Common myeloid progenitor, CD34-positive (primary cell): ENCODE measurements around the gene EME2.
"Not testable (repeated sequence)": the region's sequence is repeated elsewhere in the genome, so short reads cannot be mapped to it uniquely, and the experiment has no call there.

Experiments
- CTCF ChIA-PET: fragments of 350-600 bp; sonication (Branson Sonifier 250); formaldehyde crosslinking; loops from one replicate; lab custom pipeline; 2021; ENCODE audit warnings: antibody characterized with exemption; lab: Charles Lee
- POLR2A ChIA-PET: fragments of 350-600 bp; sonication (Branson Sonifier 250); formaldehyde crosslinking; loops from one replicate; lab custom pipeline; 2021; ENCODE audit warnings: antibody characterized with exemption; lab: Charles Lee
- DNase-seq, 3 donors: peaks; one replicate each; pipeline versions ENCODE4 v3.0.0 to v3.0.0-alpha.2; 2013
- H3K27ac ChIP-seq, 2 experiments: 1 replicate in 1 of 2; 2 replicates in 1 of 2; pipeline ENCODE4 v1.7.0; 2013; ENCODE audit warnings: inconsistent platforms in 2 of 2, low read length in 2 of 2, mild to moderate bottlenecking in 2 of 2, low read depth in 1 of 2, moderate library complexity in 1 of 2; ENCODE audit not compliant: severe bottlenecking in 2 of 2, insufficient read depth in 1 of 2, poor library complexity in 1 of 2
- H3K27me3 ChIP-seq, 5 experiments: replicated peaks in 2 of 5; 1 replicate in 3 of 5; 2 replicates in 2 of 5; pipeline versions ENCODE4 v1.6.1 to v1.7.0; 2013; ENCODE audit warnings: low read length in 4 of 5, mild to moderate bottlenecking in 2 of 5, moderate library complexity in 2 of 5, inconsistent platforms in 1 of 5; ENCODE audit not compliant: insufficient read depth in 5 of 5, control insufficient read depth in 4 of 5
- H3K36me3 ChIP-seq, 4 experiments: 1 replicate in 2 of 4; 2 replicates in 2 of 4; pipeline versions ENCODE4 v1.6.1 to v1.7.0; 2013; ENCODE audit warnings: low read length in 3 of 4, control low read depth in 1 of 4, mild to moderate bottlenecking in 1 of 4; ENCODE audit not compliant: control insufficient read depth in 4 of 4, insufficient read depth in 4 of 4
- H3K4me1 ChIP-seq, 4 experiments: 1 replicate in 3 of 4; 2 replicates in 1 of 4; pipeline versions ENCODE4 v1.6.1 to v1.7.1; 2013; ENCODE audit warnings: low read length in 3 of 4, mild to moderate bottlenecking in 3 of 4, control low read depth in 1 of 4, inconsistent platforms in 1 of 4, moderate library complexity in 1 of 4; ENCODE audit not compliant: control insufficient read depth in 4 of 4, insufficient read depth in 4 of 4; ENCODE audit errors: control extremely low read depth in 1 of 4
- H3K4me3 ChIP-seq, 7 experiments: 1 replicate in 4 of 7; 2 replicates in 3 of 7; pipeline versions ENCODE4 v1.5.1 to v1.7.0; 2013; ENCODE audit warnings: mild to moderate bottlenecking in 7 of 7, low read length in 6 of 7, moderate library complexity in 6 of 7, inconsistent platforms in 2 of 7, low read depth in 2 of 7, control low read depth in 1 of 7; ENCODE audit not compliant: insufficient read depth in 4 of 7, control insufficient read depth in 1 of 7; ENCODE audit errors: extremely low read depth in 1 of 7
- H3K9me3 ChIP-seq, 5 experiments: 1 replicate in 4 of 5; 2 replicates in 1 of 5; pipeline versions ENCODE4 v1.6.1 to v1.7.1; 2013; ENCODE audit warnings: low read length in 4 of 5, mild to moderate bottlenecking in 2 of 5, inconsistent platforms in 1 of 5, low read depth in 1 of 5, moderate library complexity in 1 of 5; ENCODE audit not compliant: control insufficient read depth in 4 of 5, insufficient read depth in 2 of 5; ENCODE audit errors: control extremely low read depth in 1 of 5
- WGBS: methylation state at CpG from one replicate; pipeline ENCODE4 v1.1.5; 2013; ENCODE audit not compliant: insufficient coverage; 5-methylcytosine and 5-hydroxymethylcytosine counted together

EME2 gene

GRCh38 chr16:1729445-1729844, 43.2 kb upstream of the EME2 start:
- POLR2A ChIA-PET: no interaction called here
- CTCF ChIA-PET: no interaction called here
- peaks cover 11 to 83% (median 60%) of the 10 kb centered on the region in 4 experiments for H3K36me3 ChIP-seq

GRCh38 chr16:1731073-1731472, 41.5 kb upstream of the EME2 start:
- ChIA-PET CTCF (no interaction called here), POLR2A (no interaction called here)
- WGBS: 96% methylated on average over 5 of the region's 7 CpGs
- no peaks in the 10 kb centered on the region for H3K4me1 ChIP-seq
- H3K9me3 ChIP-seq: peaks cover 0 to 18% (median 0%) of the 10 kb centered on the region in 5 experiments
- peaks cover 9 to 87% (median 62%) of the 10 kb centered on the region in 4 experiments for H3K36me3 ChIP-seq
- H3K4me3 ChIP-seq: no peak overlapping the region
- no peak for DNase-seq
- no peaks in the 10 kb centered on the region for H3K27me3 ChIP-seq
- peak overlapping the region in 1 of 2 experiments; percentile 28 for H3K27ac ChIP-seq

More at GRCh38 chr16:1729445-1729844, 43.2 kb upstream of the EME2 start:
- 91% methylated on average over 27 of the region's 35 CpGs for WGBS
- Histone ChIP-seq H3K27ac (no peak overlapping the region), H3K4me3 (no peak overlapping the region), H3K27me3 (no peaks in the 10 kb centered on the region), H3K9me3 (peaks cover 0 to 4% (median 0%) of the 10 kb centered on the region in 5 experiments), H3K4me1 (no peaks in the 10 kb centered on the region)
- no peak for DNase-seq

- WGBS: 86% methylated on average over 6 of the region's 7 CpGs
- no peak for DNase-seq
- Histone ChIP-seq H3K9me3 (peaks cover 0 to 18% (median 0%) of the 10 kb centered on the region in 5 experiments), H3K27ac (no peak overlapping the region), H3K4me3 (no peak overlapping the region), H3K27me3 (no peaks in the 10 kb centered on the region), H3K36me3 (peaks cover 5 to 83% (median 59%) of the 10 kb centered on the region in 4 experiments), H3K4me1 (no peaks in the 10 kb centered on the region)
- POLR2A ChIA-PET: no interaction called here
- CTCF ChIA-PET: interaction anchor here (1.6 kb wide), 1 partner anchor 8 kb away, joined by 7 read pairs; no protein-coding TSS in a partner anchor
These were observed 41.0 kb upstream of the EME2 start for GRCh38 chr16:1731603-1732002.

- 95% methylated on average over 8 of the region's 14 CpGs for WGBS
- ChIA-PET POLR2A (no interaction called here), CTCF (interaction anchor here (0.6 to 1.6 kb wide), 2 partner anchors 8 to 479 kb away, joined by 3 to 7 read pairs; no protein-coding TSS in a partner anchor)
- Histone ChIP-seq H3K27ac (no peak overlapping the region), H3K36me3 (peaks cover 3 to 78% (median 55%) of the 10 kb centered on the region in 4 experiments), H3K27me3 (no peaks in the 10 kb centered on the region), H3K4me3 (no peak overlapping the region), H3K9me3 (peaks cover 0 to 22% (median 0%) of the 10 kb centered on the region in 5 experiments), H3K4me1 (no peaks in the 10 kb centered on the region)
- DNase-seq: no peak
These were observed 40.5 kb upstream of the EME2 start for GRCh38 chr16:1732071-1732470.

GRCh38 chr16:1732551-1732987, 40.0 kb upstream of the EME2 start:
- 96% methylated on average over 21 of the region's 21 CpGs for WGBS
- POLR2A ChIA-PET: not testable (repeated sequence)
- CTCF ChIA-PET: interaction anchor here (0.6 to 1.6 kb wide), 3 partner anchors 9 to 479 kb away, joined by 3 to 7 read pairs (median 3); no protein-coding TSS in a partner anchor

GRCh38 chr16:1734123-1734522, 38.5 kb upstream of the EME2 start:
- Histone ChIP-seq H3K4me1 (no peaks in the 10 kb centered on the region), H3K27me3 (no peaks in the 10 kb centered on the region), H3K4me3 (no peak overlapping the region), H3K36me3 (peaks cover 0 to 58% (median 41%) of the 10 kb centered on the region in 4 experiments), H3K27ac (no peak overlapping the region), H3K9me3 (peaks cover 0 to 23% (median 0%) of the 10 kb centered on the region in 5 experiments)
- no peak for DNase-seq
- ChIA-PET CTCF (no interaction called here), POLR2A (no interaction called here)
- WGBS: 97% methylated on average over 21 of the region's 22 CpGs

More at GRCh38 chr16:1732551-1732987, 40.0 kb upstream of the EME2 start:
- H3K9me3 ChIP-seq: peaks cover 0 to 22% (median 0%) of the 10 kb centered on the region in 5 experiments
- H3K27ac ChIP-seq, H3K4me1 ChIP-seq, H3K27me3 ChIP-seq, DNase-seq, H3K4me3 ChIP-seq: not testable (repeated sequence)
- H3K36me3 ChIP-seq: peaks cover 3 to 73% (median 50%) of the 10 kb centered on the region in 4 experiments

GRCh38 chr16:1734816-1735215, 37.8 kb upstream of the EME2 start:
- no peak for DNase-seq
- ChIA-PET CTCF (no interaction called here), POLR2A (no interaction called here)
- no peak overlapping the region for H3K27ac ChIP-seq
- H3K9me3 ChIP-seq: peaks cover 0 to 28% (median 0%) of the 10 kb centered on the region in 5 experiments
- WGBS: 98% methylated on average over 20 of the region's 22 CpGs
- peaks cover 0 to 51% (median 35%) of the 10 kb centered on the region in 4 experiments for H3K36me3 ChIP-seq
- H3K4me3 ChIP-seq: no peak overlapping the region
- no peaks in the 10 kb centered on the region for H3K4me1 ChIP-seq
- no peaks in the 10 kb centered on the region for H3K27me3 ChIP-seq
